GM19324 (cell line): ENCODE data around the gene SCAF4.
"Not testable (repeated sequence)": the region's sequence is repeated elsewhere in the genome, so short reads cannot be mapped to it uniquely, and the experiment has no call there.

Experiments used
- ATAC-seq: cut with Tn5 transposase; IDR thresholded peaks from one replicate; pipeline ENCODE4 v1.9.1; 2021; ENCODE audit warnings: mild to moderate bottlenecking, moderate library complexity; ENCODE audit not compliant: unreplicated experiment, low FRiP score

Gene SCAF4

GRCh38 chr21:31675960-31676359 is 56.0 kb downstream of the SCAF4 start:
- no peak for ATAC-seq

GRCh38 chr21:31675318-31675717 is 56.6 kb downstream of the SCAF4 start:
- ATAC-seq = no peak

- ATAC-seq = no peak
These were observed 58.5 kb downstream of the SCAF4 start for GRCh38 chr21:31673321-31673912.

GRCh38 chr21:31671931-31672330 is 60.0 kb downstream of the SCAF4 start:
- no peak for ATAC-seq

- no peak for ATAC-seq
These were observed 60.7 kb downstream of the SCAF4 start for GRCh38 chr21:31671146-31671716.

GRCh38 chr21:31670070-31670469 is 61.8 kb downstream of the SCAF4 start:
- no peak for ATAC-seq

- no peak for ATAC-seq
These were observed 63.0 kb downstream of the SCAF4 start for GRCh38 chr21:31668651-31669491.

GRCh38 chr21:31667639-31668038 is 64.3 kb downstream of the SCAF4 start:
- ATAC-seq = no peak

- ATAC-seq = no peak
These were observed 64.8 kb downstream of the SCAF4 start for GRCh38 chr21:31667132-31667531.

- no peak for ATAC-seq
These were observed 65.4 kb downstream of the SCAF4 start for GRCh38 chr21:31666445-31667010.

GRCh38 chr21:31665869-31666268 is 66.0 kb downstream of the SCAF4 start:
- not testable (repeated sequence) for ATAC-seq

GRCh38 chr21:31665397-31665796 is 66.5 kb downstream of the SCAF4 start:
- no peak for ATAC-seq

- ATAC-seq = no peak
These were observed 68.2 kb downstream of the SCAF4 start for GRCh38 chr21:31663584-31664249.

GRCh38 chr21:31660591-31660990 is 71.3 kb downstream of the SCAF4 start:
- ATAC-seq = no peak

- peak; percentile 32 for ATAC-seq
These were observed 71.7 kb downstream of the SCAF4 start for GRCh38 chr21:31660259-31660565.

- peak; percentile 97 for ATAC-seq
These were observed 72.2 kb downstream of the SCAF4 start, which contains the start of gene SOD1 for GRCh38 chr21:31659536-31660258. TSS of gene SOD1 (plus strand) at chr21:31659693. CDS start at chr21:31659770, 77 bp downstream.

GRCh38 chr21:31659286-31659535 is 72.7 kb downstream of the SCAF4 start:
- ATAC-seq = peak; percentile 2

GRCh38 chr21:31658053-31658452 is 73.9 kb downstream of the SCAF4 start:
- ATAC-seq = no peak

GRCh38 chr21:31656199-31657095 is 75.5 kb downstream of the SCAF4 start:
- ATAC-seq = no peak
